Measurements from ENCODE around the gene PHF2. TPM values are rescaled to one million over a fixed set of nuclear protein-coding genes. Genes with fewer than 3 reads are reported as not detected.

The PHF2 gene
- total and polyA plus RNA-seq, 9 of the 15 experiments (the other 6 are each of a cell fraction or from before 2014, with no cell fraction given): 0.37 to 14.4 (median 8.1) TPM

- no peak for TF ChIP-seq ZBTB33 (CRISPR knock-in tag; IDR thresholded peaks at IDR 0.05)
- TF ChIP-seq CHCHD3 (CRISPR knock-in tag; IDR thresholded peaks at IDR 0.05): no peak
- no peak for TF ChIP-seq MAFG (tag; conservative IDR thresholded peaks at IDR 0.05)
- TF ChIP-seq IRF1 (CRISPR knock-in tag; IDR thresholded peaks at IDR 0.05; ENCODE audit: borderline replicate concordance): no peak
- TF ChIP-seq, protein P1, sequence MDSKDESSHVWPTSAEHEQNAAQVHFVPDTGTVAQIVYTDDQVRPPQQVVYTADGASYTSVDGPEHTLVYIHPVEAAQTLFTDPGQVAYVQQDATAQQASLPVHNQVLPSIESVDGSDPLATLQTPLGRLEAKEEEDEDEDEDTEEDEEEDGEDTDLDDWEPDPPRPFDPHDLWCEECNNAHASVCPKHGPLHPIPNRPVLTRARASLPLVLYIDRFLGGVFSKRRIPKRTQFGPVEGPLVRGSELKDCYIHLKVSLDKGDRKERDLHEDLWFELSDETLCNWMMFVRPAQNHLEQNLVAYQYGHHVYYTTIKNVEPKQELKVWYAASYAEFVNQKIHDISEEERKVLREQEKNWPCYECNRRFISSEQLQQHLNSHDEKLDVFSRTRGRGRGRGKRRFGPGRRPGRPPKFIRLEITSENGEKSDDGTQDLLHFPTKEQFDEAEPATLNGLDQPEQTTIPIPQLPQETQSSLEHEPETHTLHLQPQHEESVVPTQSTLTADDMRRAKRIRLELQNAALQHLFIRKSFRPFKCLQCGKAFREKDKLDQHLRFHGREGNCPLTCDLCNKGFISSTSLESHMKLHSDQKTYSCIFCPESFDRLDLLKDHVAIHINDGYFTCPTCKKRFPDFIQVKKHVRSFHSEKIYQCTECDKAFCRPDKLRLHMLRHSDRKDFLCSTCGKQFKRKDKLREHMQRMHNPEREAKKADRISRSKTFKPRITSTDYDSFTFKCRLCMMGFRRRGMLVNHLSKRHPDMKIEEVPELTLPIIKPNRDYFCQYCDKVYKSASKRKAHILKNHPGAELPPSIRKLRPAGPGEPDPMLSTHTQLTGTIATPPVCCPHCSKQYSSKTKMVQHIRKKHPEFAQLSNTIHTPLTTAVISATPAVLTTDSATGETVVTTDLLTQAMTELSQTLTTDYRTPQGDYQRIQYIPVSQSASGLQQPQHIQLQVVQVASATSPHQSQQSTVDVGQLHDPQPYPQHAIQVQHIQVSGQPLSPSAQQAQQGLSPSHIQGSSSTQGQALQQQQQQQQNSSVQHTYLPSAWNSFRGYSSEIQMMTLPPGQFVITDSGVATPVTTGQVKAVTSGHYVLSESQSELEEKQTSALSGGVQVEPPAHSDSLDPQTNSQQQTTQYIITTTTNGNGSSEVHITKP (IDR thresholded peaks at IDR 0.05; ENCODE audit: partially characterized antibody): no peak
- TF ChIP-seq, protein P2, sequence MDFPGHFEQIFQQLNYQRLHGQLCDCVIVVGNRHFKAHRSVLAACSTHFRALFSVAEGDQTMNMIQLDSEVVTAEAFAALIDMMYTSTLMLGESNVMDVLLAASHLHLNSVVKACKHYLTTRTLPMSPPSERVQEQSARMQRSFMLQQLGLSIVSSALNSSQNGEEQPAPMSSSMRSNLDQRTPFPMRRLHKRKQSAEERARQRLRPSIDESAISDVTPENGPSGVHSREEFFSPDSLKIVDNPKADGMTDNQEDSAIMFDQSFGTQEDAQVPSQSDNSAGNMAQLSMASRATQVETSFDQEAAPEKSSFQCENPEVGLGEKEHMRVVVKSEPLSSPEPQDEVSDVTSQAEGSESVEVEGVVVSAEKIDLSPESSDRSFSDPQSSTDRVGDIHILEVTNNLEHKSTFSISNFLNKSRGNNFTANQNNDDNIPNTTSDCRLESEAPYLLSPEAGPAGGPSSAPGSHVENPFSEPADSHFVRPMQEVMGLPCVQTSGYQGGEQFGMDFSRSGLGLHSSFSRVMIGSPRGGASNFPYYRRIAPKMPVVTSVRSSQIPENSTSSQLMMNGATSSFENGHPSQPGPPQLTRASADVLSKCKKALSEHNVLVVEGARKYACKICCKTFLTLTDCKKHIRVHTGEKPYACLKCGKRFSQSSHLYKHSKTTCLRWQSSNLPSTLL (IDR thresholded peaks at IDR 0.05): no peak
- no peak for TF ChIP-seq ETV1 (tag; conservative IDR thresholded peaks at IDR 0.05; ENCODE audit: low read depth)
- TF ChIP-seq SAP30 (IDR thresholded peaks at IDR 0.05; ENCODE audit: borderline replicate concordance, insufficient read depth, low read depth, low read length, poor library complexity, severe bottlenecking): no peak
- no peak for TF ChIP-seq ZNF134 (CRISPR knock-in tag; conservative IDR thresholded peaks at IDR 0.05)
- TF ChIP-seq, protein P3, sequence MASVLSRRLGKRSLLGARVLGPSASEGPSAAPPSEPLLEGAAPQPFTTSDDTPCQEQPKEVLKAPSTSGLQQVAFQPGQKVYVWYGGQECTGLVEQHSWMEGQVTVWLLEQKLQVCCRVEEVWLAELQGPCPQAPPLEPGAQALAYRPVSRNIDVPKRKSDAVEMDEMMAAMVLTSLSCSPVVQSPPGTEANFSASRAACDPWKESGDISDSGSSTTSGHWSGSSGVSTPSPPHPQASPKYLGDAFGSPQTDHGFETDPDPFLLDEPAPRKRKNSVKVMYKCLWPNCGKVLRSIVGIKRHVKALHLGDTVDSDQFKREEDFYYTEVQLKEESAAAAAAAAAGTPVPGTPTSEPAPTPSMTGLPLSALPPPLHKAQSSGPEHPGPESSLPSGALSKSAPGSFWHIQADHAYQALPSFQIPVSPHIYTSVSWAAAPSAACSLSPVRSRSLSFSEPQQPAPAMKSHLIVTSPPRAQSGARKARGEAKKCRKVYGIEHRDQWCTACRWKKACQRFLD (CRISPR knock-in tag; IDR thresholded peaks at IDR 0.05): no peak
- no peak for TF ChIP-seq ELF1 (tag; IDR thresholded peaks at IDR 0.05)
Observed at GRCh38 chr9:93668261-93668871, 92.0 kb downstream of the PHF2 start (continued).
